ELF-1 (cell line): ENCODE measurements around the gene CA12.

Experiments
- DNase-seq: peaks from one replicate; pipeline ENCODE4 v3.0.0-alpha.2; 2016; ENCODE audit warnings: low read depth, low spot score

Gene CA12

DNA sequence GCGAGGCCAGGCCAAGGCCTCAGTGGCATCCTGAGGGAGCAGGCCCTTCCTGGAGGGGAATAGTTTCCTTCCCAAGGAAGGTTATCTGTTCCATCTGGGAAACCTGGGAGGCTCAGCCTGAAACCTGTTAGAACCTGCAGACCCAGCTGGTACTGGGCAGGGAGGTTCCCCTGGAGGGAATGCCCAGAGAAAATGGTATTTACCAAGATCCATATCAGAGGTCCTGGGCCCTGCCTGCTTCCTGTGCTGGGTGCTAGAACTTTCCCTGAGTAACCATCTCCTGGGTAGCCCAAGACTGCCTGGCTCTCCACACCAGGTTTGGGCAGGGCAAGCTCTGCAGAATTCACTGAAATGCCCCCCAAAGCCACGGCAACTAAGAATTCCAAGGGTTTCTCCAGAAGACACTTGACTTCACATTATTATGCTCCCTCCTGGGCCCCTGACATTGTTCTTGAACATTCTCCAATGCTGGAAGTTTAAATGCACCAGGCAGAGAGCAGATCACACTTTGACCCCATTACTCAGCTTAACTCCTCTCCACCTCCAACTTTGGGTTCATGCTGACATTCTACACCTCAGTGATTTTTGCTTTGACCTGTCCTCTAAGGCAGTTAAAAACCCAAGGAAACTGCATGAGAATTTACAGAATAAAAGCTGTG is 2.0 kb downstream of the CA12 start:
- peak; percentile 49 for DNase-seq

DNA sequence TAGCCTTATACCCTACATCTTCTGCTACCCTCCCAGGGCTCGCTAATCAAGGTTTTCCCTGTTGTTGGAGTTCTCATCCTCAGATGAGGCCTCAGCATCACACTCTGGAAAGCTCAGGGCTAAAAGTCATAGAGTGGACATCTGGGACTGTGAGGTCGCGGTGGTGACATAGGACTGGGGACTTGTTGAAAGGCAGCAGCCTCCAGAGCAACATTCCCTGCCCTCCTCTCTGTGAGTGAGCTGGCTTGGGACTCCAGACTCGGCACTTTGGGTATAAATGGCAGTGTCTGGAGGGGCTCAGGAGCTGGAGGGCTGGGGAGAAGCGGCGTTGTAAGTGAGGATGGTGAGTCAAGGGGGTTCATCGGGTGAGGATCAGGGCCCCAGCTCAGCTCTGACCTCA is 2.7 kb downstream of the CA12 start:
- no peak for DNase-seq

GRCh38 chr15:63374686-63375520 is 6.7 kb downstream of the CA12 start:
- no peak for DNase-seq

DNA sequence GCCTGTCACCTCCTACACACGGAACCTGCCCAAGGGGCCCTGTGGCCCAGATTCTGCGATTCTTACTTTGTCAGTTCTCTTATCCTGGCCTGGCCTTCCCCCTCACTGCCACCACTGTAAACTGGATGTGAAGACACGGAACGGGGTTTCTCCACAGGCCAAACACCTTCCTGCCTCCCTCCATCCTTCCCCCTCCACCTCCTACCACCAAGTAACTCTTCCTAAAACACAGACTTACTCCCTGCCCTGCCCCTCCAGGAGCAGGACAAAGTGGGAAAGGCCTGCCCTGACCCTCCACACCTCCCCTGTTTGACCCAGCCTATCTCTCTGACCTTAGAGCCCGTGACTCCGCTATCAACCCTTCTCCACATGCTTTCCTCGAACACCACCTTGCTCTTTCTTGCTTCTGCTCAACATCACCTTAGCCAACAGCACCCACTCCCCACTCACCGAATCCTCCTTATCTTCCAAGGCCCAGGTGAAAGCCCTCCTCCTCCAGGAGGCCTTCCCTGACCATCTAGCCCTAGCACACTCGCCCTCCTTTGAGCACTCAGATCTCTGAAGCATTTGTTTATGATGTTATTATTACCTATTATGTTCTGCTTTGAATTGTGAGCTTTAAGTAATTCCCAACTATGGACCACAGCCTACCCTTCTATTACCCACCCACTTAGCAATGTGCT is 7.6 kb downstream of the CA12 start:
- DNase-seq = no peak

GRCh38 chr15:63373330-63373729 is 8.3 kb downstream of the CA12 start:
- DNase-seq = no peak

GRCh38 chr15:63372753-63373152 is 8.9 kb downstream of the CA12 start:
- no peak for DNase-seq

GRCh38 chr15:63372018-63372705 is 9.5 kb downstream of the CA12 start:
- no peak for DNase-seq

- no peak for DNase-seq
These were observed 10.2 kb downstream of the CA12 start for GRCh38 chr15:63371297-63371918.

- no peak for DNase-seq
These were observed 10.9 kb downstream of the CA12 start for GRCh38 chr15:63370764-63371163.

- no peak for DNase-seq
These were observed 11.9 kb downstream of the CA12 start for GRCh38 chr15:63369781-63370180.

- DNase-seq = no peak
These were observed 12.3 kb downstream of the CA12 start for GRCh38 chr15:63369296-63369695.

GRCh38 chr15:63368503-63368902 is 13.1 kb downstream of the CA12 start:
- DNase-seq = no peak

GRCh38 chr15:63367900-63368299 is 13.7 kb downstream of the CA12 start:
- no peak for DNase-seq

GRCh38 chr15:63367390-63367789 is 14.3 kb downstream of the CA12 start:
- no peak for DNase-seq

GRCh38 chr15:63366451-63366850 is 15.2 kb downstream of the CA12 start:
- no peak for DNase-seq

DNA sequence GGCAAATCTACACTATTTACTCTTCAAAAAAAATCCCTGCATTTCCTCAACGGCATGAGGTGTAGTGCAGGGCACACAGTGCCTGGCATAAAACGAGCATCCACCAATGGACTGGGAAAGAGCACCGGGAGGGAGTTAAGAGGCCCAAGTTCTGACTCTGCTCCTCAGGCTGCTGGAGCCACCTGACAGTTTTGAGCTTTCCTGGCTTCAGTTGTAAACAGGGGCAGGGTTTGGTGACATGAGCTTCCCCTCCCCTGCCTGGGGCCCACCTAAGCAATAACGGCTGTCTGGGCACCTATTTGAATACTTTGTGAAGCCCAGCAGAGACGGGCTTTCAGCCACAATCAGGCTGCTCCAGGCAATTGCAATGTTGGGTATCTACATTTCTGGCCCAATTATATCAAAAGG is 16.4 kb downstream of the CA12 start:
- no peak for DNase-seq

GRCh38 chr15:63364399-63365272 is 17.0 kb downstream of the CA12 start:
- DNase-seq = no peak

GRCh38 chr15:63363292-63363691 is 18.4 kb downstream of the CA12 start:
- no peak for DNase-seq

- DNase-seq = no peak
These were observed 18.8 kb downstream of the CA12 start for GRCh38 chr15:63362885-63363284.

GRCh38 chr15:63362196-63362595 is 19.4 kb downstream of the CA12 start:
- DNase-seq = no peak

DNA sequence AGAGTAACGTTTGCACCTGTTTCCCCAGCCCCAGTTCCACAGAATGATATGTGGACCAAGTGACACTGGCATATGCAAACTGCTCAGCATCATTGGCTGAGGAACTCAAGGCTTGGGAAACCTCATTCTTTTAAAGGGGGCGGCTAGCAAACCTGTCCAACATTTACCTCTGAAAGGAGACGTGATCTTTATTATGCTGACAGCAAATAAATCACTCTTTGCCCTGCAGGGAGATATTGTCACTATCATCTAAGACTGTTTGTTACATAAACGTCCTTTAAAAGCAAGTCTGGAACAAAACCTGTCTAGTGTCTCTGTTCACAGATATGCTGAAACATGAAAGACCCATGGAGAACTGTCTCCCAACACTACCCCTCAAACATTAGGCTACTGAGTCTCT is 21.5 kb downstream of the CA12 start:
- DNase-seq = no peak
